Choroid plexus epithelial cell (primary cell): ENCODE results near the gene MAG.

Source experiments
- DNase-seq: peaks from one replicate; pipeline ENCODE4 v3.0.0-alpha.2; 2010; ENCODE audit warnings: low read depth
- H3K4me3 ChIP-seq: 2 replicates; pipeline ENCODE4 v1.5.1; 2011; ENCODE audit warnings: low read depth, mild to moderate bottlenecking, control low read depth, low read length, moderate library complexity
- CTCF ChIP-seq: conservative IDR thresholded peaks from 2 replicates; pipeline ENCODE4 v1.5.1; 2011; ENCODE audit warnings: low read depth, mild to moderate bottlenecking, control low read depth, inconsistent platforms, low read length, moderate library complexity

Gene MAG

GRCh38 chr19:35341006-35341405, 49.0 kb downstream of the MAG start:
- TF ChIP-seq CTCF: no peak
- DNase-seq: no peak
- no peak overlapping the region for H3K4me3 ChIP-seq

GRCh38 chr19:35341565-35342225, 49.7 kb downstream of the MAG start:
- no peak for DNase-seq
- TF ChIP-seq CTCF: no peak
- H3K4me3 ChIP-seq: no peak overlapping the region

GRCh38 chr19:35342430-35342829, 50.5 kb downstream of the MAG start:
- no peak overlapping the region for H3K4me3 ChIP-seq
- no peak for DNase-seq
- no peak for TF ChIP-seq CTCF

- no peak for TF ChIP-seq CTCF
- H3K4me3 ChIP-seq: no peak overlapping the region
- DNase-seq: no peak
Measured at GRCh38 chr19:35344511-35345031, 52.6 kb downstream of the MAG start.

GRCh38 chr19:35345671-35346111, 53.7 kb downstream of the MAG start:
- no peak for DNase-seq
- H3K4me3 ChIP-seq: no peak overlapping the region
- TF ChIP-seq CTCF: no peak

- no peak for DNase-seq
- H3K4me3 ChIP-seq: no peak overlapping the region
- no peak for TF ChIP-seq CTCF
Measured at GRCh38 chr19:35346193-35347052, 54.5 kb downstream of the MAG start.
